ENCODE results near the gene KLRB1.
"Not testable (repeated sequence)": the region's sequence is repeated elsewhere in the genome, so short reads cannot be mapped to it uniquely, and the experiment has no call there.

The KLRB1 gene

DNA sequence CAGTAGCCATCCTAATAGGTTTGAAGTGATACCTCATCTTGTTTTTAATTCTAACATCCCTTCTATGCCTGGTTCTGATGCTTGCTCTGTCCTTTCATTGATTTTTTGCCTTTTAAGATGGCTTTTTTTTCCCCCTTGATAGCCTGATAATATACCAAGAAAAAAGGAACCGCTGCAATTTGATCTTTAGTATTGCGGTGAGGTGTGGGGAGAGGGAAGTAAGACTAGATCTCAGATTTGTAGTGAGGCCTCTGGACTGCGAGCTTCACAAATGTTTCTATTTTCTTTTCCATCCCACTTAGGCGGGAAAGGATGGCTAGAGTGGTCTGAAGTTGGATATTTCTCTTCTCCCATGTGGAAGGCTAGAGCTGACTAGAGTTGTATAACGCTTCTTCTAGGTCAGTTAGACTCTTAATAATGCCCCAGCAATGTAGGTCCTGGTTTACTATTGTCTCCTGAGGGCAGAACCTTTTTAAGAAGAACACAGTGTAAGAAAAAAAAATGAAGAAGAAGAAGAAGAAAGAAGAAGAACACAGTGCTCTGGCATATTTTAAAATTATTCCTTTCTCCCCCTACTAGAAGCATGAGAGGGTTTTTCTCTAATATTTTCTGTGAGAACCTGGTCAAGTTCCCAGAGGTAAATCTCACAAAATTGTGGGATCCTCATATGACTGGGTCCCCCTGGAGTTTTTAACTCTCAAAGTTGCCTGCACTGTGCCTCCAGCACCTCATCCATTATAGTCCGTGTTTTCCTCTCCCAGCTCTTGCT, 11.9 kb upstream of the KLRB1 start:
- no peak for DNase-seq

DNA sequence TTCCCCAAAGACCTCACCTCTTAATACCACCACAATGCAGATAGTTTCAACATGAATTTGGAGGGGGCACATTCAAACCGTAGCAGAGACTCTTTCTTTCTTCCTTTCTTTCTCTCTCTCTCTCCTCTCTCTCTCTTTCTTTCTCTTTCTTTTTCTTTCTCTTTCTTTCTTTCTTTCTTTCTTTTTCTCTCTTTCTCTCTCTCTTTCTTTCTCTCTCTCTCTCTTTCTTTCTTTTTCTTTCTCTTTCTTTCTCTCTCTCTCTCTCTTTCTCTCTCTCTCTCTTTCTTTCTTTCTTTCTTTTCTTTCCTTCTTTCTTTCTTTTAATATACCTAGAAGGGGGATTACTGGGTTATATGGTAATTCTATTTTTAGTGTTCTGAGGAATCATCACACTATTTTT, 11.2 kb upstream of the KLRB1 start:
- DNase-seq = not testable (repeated sequence)

DNA sequence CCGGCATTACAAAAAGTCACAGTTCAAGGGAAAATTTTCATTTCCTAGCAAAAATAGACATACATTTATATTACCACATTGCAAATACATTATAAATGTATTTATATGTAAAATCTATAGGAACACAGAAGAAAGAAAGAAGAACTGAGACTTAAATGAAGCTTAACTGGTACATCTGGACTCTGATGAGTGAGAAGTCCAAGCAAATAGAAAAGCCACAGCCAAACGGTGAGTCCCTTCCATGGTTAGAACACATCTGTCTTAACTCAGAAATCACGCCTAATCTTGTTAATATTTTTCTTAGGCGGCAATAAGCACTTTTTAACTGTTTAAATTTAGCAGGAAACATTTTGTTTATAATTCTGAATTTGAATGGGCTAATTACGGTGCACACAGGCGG, 9.4 kb upstream of the KLRB1 start:
- no peak for DNase-seq

DNA sequence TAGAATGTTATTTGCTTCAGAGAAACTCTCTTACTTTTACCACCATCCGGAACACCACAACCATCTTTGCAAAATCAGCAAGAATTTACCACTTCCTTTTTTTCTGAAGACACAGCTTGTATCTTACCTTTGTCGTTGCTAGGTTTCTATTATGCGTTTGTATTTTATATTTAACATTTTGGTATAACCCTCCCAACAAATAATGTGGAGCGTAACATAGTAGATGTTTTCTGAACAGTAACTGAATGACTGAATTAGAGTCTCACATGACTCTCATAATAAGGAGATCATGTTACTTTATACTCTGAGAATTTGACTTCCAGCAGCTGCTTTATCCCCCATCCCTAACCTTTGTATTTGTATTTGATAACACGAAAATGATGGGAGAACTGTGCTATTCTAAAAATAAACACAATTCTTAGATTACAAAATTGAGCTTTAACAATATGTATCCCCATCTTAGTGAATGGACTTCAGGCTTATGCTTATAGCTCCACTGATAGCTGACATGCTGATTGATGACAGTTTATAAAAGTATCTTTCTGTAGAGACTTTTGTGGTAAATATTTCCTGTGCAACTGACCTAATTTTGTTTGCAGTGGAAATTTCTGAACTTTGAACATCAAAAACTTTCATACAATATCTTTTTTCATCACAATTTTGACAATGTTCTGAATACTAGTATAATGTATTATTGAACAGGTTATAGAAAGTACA, 7.9 kb upstream of the KLRB1 start:
- peak; percentile 32 for DNase-seq

DNA sequence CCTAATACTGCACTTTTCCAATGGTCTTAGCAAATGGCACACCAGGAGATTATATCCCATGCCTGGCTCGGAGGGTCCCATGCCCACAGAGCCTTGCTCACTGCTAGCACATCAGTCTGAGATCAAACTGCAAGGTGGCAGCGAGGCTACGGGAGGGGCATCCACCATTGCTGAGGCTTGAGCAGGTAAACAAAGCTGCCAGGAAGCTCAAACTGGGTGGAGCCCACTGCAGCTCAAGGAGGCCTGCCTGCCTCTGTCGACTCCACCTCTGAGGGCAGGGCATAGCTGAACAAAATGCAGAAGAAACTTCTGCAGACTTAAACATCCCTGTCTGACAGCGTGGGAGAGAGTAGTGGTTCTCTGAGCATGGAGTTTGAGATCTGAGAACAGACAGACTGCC, 2.9 kb upstream of the KLRB1 start:
- not testable (repeated sequence) for DNase-seq

DNA sequence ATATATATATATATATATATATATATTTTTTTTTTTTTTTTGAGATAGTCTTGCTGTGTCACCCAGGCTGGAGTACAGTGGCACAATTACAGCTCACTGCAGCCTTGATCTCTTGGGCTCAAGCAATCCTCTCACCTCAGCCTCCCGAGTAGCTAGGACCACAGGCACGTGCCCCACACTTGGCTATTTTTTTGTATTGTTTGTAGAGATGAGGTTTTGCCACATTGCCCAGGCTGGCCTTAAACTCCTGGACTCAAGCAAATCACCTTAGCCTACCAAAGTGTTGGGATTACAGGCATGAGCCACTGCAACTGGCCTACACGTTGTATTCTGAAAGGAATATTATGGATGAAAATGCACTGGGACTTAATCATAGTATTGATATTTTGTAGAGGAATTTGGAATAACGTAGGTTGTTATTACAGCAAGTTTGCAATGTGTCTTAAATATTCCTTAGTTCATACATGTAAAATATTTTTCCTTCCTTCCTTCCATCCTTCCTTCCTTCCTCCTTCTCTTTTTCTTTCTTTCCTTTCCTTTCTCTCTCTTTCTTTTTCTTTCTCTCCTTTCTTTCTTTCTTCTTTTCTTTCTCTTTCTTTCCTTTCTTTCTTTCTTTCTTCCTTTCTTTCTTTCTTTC, 862 bp downstream of the KLRB1 start:
- no peak for DNase-seq

DNA sequence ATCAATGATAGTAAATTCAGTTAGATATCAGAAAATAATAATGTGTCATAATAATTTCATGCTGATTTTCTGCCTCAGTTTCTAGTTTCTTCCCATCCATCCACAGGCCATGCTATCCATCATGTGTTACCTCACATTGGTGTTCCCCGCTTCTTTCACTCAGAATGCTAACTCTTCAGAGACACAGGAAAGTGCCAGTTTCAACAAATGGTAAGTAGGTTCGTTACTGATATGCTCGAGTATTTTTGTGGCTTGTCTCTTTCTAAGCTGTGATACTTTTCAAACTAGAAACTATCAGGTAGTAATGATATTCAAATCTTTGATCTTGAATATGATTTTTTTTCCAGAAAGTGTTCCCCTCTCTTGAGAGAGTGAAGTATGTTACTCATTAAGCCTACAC, 1.5 kb downstream of the KLRB1 start:
- no peak for DNase-seq

DNA sequence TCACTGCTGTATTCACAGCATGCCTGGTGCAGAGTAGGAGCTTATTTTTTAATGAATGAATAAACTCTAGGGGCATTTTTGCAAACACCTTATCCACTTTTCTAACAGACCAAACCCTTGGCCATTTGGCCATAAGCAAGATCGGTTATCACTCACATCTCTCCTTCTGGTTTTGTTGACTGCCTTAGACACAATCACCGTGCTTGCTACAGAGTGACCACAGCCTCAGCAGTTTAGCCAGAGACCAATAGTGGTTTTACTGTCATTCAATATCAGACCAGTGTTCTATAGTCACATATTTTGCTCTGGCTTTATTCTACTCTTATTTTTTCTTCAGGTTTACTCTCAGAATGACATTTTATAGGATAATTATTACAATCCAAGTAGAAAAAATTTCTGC, 2.2 kb downstream of the KLRB1 start:
- no peak for DNase-seq

DNA sequence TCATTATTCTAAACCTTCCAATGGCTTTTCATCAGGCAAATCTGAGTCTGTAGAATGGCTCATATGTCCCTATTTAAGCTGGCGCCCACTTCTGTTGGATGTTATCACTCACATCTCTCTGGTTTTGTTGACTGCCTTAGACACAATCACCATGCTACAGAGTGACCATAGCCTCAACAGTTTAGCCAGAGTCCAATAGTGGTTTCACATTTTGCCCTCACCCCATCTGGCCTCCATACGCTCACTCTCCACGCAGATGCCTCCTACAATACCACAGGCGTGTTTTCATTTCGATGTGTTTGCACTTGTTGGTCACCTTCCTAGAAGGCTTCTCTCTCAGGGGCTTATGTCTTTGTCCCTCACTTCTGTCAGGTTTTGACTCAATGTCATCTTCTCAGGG, 3.4 kb downstream of the KLRB1 start:
- no peak for DNase-seq

DNA sequence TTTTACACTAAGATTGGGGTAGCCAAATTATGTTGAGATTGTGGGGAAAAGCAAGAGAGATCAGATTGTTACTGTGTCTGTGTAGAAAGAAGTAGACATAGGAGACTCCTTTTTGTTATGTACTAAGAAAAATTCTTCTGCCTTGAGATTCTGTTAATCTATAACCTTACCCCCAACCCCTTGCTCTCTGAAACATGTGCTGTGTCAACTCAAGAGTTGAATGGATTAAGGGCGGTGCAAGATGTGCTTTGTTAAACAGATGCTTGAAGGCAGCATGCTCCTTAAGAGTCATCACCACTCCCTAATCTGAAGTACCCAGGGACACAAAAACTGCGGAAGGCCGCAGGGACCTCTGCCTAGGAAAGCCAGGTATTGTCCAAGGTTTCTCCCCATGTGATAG, 7.3 kb downstream of the KLRB1 start:
- DNase-seq = not testable (repeated sequence)

DNA sequence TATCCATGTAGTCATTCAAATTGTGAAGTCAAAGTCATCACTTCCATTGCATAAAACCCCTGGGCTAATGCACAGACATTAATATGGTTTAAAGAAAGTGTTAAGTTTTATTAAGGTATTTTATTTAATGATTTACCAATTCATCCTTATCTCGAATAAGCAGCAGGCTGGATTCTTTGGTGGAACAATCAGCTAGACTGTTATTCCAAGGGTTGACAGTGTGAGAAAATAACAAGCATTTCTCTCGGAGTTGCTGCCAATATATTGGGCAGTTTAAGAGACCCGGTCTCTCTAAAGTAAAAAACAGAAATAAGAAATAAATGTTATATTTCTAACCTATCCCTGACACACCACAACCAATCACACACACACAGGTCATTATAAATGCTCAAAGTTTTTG, 9.4 kb downstream of the KLRB1 start:
- no peak for DNase-seq

DNA sequence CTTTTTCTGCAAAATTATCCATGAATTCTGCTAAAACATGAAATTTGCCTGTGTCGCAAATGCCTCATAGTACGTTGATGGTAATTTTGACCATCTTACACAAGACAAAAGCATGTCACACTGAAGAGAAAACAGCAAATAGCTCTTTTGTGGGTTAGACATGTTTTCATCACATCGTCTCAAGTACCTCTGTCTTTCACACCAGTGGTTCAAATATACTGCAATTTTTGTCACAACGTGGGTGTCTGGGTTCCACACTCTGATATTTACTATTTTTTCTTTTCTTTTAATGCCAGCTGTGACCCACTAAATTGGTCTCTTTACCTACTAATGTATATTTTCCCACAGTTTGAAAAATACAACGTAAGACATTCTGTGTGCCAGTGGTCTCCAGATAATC, 10.4 kb downstream of the KLRB1 start:
- no peak for DNase-seq

DNA sequence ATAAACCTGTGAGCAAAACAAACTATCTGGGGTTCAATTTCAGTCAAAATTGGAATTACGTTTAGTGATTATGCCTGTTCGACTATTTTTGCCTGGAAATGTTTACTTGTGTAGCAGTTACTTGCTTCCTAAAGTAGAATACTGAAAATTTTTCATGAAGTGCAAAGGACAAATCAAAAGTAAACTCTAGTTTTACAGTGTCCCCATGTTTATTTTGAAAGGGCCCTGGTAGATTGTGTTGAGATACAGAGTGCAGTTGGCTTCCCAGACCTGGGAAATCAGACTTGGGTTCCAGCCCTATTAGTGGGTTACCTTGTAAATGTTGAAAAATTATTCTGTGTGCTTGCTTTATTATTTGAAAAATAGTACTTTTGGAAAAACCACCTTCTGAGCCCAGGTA, 17.3 kb downstream of the KLRB1 start:
- DNase-seq = no peak

DNA sequence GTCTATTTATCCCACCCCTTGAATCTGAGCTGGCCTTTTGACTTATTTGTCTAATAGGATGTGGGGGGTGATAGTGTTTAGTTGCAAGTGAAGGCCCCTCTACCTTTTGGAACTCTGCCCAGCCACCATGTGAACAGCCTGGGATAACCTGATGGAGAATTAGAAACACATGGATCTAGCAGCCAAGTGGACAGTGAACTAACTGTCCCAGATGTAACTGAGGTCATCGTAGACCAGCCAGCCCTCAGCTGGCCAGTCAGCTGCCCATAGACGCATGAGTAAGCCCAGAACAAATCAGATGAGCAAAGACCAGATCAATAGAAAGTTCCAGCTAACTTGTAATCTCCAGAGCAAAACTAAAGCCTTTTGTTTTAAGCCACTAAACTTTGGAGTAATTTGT, 19.0 kb downstream of the KLRB1 start:
- DNase-seq = no peak

DNA sequence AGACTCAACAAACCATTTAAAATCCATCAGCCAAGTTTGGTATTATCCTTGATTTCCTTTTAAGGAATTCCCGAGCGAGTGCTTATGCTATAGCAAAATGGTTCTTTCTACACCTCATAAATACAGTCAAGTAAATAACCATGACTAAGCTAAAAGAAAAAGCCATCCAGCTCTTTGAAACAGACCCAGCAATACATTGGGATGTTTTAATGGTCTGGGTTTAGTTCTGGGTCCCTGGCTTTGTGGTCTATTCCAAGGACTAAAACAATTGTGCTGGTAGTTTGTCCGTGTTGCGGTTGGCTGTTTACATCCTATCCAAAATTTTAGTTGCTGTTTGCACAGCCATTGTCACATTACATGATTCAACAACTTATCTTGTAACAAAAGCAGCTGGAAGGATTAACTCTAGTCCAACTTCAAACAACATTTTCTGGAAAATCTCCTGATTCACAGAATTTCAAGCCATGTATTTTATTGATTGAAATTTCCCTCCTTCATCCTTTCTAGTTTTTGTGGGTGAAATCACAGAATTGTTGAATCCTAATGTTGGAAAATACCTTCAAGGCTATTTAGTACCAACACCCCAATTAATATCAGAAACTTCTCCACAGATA, 19.6 kb downstream of the KLRB1 start:
- DNase-seq = no peak

DNA sequence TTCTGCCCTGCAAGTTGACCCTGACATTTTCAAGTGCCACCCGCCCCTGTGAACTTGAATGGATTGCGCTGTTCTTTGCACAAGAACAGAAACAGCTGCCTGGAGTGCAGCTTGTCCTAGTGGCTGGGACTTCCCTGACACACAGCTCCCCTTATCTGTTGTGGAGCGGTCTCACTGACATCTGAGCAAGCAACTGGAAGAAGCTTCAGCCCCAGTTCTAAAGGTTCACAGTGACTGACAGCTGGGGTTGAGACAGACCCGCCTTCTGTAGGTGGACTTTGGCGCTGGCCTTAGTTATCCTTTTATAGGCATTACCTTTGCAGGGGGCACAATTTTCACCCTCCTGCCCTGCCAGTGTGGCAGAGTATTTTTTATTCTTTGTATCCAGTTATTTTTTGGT, 30.0 kb downstream of the KLRB1 start:
- DNase-seq = not testable (repeated sequence)

DNA sequence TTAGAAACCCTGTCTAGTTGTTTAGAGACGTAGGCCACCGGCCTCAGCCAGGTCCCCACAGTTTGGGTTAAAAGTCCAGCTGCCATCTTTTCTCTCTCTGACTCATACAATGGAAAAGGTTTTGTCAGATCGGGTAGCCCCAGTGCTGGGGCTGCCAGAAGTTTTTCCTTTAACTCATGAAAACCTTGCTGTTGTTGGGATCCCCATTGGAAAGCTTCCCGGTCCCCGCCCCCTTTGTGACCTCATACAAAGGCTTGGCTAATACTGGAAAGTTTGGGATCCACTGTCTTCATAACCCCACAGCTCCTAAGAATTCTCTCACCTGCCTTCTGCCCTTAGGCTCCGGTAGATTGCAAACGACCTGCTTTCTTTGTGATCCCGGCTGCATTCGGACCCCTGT, 40.6 kb downstream of the KLRB1 start:
- DNase-seq = not testable (repeated sequence)

DNA sequence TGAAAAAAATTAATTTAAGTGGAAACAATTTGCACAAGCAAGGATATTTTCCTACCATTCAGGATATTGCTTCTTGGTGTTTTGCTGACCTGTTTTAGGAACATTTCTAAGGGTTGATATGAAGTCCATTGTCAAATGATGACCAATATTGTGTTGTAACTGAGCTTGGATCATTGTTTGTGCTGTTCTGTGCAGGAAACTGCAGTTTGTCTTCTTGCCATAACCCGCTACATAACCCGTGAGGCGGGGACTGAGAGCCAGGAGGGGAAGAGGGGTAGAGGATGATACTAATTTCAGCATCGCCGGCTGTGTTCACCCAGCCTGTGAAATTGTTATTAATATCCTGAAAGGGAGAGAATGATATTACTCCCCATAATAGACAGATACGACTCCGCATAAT, 41.6 kb downstream of the KLRB1 start:
- DNase-seq = not testable (repeated sequence)

DNA sequence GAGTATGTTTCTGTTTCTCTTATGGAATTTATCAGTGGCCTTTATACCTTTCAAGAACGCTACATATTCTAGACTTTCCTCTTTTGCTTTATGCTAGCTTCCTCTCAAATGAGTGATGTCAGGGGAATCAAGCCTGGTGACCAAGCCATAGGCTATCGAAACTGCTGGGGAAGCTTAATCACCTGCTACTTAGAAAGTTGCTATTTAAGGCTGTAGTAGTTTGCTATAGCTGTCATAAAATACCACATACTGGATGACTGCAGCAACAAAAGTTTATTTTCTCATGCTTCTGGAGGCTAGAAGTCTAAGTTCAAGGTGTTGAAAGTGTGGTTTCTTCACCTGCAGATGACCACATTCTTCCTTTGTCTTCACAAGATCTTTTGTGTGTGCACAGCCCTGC, 43.3 kb downstream of the KLRB1 start:
- not testable (repeated sequence) for DNase-seq

DNA sequence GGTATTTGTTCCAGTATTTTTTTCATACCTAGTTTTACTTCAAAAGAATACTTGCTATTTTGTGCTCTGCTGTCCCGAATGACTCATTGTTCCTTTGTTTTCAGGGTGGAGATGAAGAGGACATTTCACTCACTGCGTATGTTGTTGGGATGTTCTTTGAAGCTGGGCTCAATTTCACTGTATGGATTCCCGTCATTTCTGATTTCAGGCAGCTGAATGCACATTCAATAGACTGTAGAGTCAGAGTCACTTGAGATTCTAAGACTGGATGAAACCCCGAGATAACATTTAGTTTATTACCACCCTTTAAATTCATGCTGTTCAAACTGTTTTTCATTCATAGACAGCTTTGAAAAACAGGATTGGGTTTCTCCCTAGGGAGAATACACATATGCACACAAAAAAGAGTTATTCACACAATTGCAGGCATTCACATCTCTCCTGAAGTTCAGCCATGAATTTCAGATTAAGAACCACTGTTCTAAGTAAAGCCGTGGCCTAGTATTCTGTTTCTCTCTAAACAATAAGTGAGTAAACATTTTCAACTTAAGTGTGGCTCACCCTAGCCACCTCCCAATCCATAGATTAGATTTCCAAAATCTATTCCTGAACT, 44.8 kb downstream of the KLRB1 start:
- DNase-seq = not testable (repeated sequence)

DNA sequence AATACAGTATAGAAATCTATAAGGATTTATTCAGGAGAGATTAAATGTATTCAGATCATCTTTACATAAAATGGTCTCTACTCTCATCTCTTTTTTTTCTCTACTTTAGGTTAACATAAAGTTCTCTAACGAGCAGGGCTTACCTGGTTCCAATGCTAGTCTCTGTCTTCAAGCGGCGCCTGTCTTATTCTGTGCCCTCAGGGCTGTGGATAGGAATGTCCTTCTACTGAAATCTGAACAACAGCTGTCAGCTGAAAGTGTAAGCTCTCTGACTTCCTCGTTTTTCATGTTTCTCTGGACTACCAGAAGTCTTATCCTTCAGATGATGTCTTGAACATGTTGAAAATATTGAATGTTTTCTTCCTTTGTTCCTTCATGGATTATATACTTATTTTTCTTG, 62.2 kb downstream of the KLRB1 start:
- not testable (repeated sequence) for DNase-seq
